Measurements from ENCODE around the gene VGLL4. TPM values are rescaled to one million over a fixed set of nuclear protein-coding genes. Genes with fewer than 3 reads are reported as not detected.

Gene VGLL4
- total RNA-seq, 4 donors from 2014 or later: 41.3 to 54.7 (median 49.5) TPM

- no peak for ATAC-seq (ENCODE audit: low FRiP score)
- no peak for TF ChIP-seq CTCF (IDR thresholded peaks at IDR 0.05)
- DNase-seq (ENCODE audit: low spot score): no peak
These were observed 20.8 kb downstream of the VGLL4 start for GRCh38 chr3:11622586-11623550.

- no peak for TF ChIP-seq CTCF (IDR thresholded peaks at IDR 0.05)
- no peak for DNase-seq (ENCODE audit: low spot score)
- ATAC-seq (ENCODE audit: low FRiP score): no peak
These were observed 22.6 kb downstream of the VGLL4 start for GRCh38 chr3:11621077-11621476.

GRCh38 chr3:11619946-11620652 lies 23.6 kb downstream of the VGLL4 start:
- ATAC-seq (ENCODE audit: low FRiP score): no peak
- DNase-seq (ENCODE audit: low spot score): no peak
- TF ChIP-seq CTCF (IDR thresholded peaks at IDR 0.05): no peak

GRCh38 chr3:11619461-11619860 lies 24.3 kb downstream of the VGLL4 start:
- DNase-seq (ENCODE audit: low spot score) (no peak), ATAC-seq (ENCODE audit: low FRiP score) (no peak)
- TF ChIP-seq CTCF (IDR thresholded peaks at IDR 0.05): no peak

- ATAC-seq (ENCODE audit: low FRiP score) (no peak), DNase-seq (ENCODE audit: low spot score) (no peak)
- no peak for TF ChIP-seq CTCF (IDR thresholded peaks at IDR 0.05)
These were observed 24.8 kb downstream of the VGLL4 start for GRCh38 chr3:11618904-11619303.

GRCh38 chr3:11616551-11616950 lies 27.2 kb downstream of the VGLL4 start:
- no peak for DNase-seq (ENCODE audit: low spot score)
- ATAC-seq (ENCODE audit: low FRiP score): no peak
- TF ChIP-seq CTCF (IDR thresholded peaks at IDR 0.05): no peak

All from omental fat pad (tissue), 4 donors.